ENCODE measurements around the gene DNAH2.
A peak's percentile ranks its signal among the peaks of the same experiment; 100 is the strongest.

The DNAH2 gene, protein sequence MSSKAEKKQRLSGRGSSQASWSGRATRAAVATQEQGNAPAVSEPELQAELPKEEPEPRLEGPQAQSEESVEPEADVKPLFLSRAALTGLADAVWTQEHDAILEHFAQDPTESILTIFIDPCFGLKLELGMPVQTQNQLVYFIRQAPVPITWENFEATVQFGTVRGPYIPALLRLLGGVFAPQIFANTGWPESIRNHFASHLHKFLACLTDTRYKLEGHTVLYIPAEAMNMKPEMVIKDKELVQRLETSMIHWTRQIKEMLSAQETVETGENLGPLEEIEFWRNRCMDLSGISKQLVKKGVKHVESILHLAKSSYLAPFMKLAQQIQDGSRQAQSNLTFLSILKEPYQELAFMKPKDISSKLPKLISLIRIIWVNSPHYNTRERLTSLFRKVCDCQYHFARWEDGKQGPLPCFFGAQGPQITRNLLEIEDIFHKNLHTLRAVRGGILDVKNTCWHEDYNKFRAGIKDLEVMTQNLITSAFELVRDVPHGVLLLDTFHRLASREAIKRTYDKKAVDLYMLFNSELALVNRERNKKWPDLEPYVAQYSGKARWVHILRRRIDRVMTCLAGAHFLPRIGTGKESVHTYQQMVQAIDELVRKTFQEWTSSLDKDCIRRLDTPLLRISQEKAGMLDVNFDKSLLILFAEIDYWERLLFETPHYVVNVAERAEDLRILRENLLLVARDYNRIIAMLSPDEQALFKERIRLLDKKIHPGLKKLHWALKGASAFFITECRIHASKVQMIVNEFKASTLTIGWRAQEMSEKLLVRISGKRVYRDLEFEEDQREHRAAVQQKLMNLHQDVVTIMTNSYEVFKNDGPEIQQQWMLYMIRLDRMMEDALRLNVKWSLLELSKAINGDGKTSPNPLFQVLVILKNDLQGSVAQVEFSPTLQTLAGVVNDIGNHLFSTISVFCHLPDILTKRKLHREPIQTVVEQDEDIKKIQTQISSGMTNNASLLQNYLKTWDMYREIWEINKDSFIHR (N-terminal part only)

DNA sequence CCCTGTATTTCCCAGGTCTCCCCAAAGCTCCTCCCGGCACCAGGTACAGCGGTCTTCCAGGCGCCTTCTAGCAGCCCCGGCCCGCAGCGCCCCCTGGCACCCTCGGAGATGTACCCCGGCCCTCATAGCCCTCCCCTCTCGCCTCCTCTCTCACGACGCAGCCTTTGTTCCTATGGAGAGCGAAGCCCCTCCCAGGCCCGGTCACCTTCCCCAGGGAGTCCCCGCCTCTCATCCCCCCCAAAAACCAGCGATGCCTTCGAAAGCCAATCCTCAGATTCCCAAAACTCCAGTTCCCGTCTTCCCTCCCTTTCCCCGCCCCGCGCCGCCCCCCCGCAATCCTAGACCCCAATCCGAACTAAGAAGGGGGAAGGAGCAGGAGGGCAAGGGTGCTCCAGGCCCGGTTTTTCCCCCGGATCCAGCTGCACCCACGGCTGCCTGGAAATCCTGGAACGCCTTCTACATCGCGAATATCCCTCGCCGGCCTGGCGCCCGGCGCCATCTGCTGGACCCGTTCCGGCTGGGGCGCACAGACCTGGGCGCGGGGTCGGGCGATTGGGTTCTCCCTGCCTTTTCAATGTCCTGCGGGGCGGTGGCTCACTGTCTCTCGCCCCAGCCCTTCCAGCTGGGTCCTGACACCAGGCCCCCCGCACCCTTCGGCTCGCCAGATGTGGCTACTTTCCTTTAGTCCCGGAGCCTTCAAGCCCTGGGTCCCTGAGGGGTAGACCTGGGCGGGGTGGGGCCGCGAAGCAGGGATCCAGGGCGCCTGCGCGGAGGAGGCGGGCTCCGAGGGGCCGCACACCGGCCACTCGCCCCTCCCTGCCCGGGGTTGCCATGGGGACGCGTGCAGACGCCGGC is at the start of gene DNAH2:
DNAH2 (plus strand) TSS at position 844 of the 855 bp plus-strand sequence. CDS start 1,991 bp downstream, outside the sequence.
- peak in 1 of 2 donors; percentile 48 for DNase-seq (ENCODE audit: low read depth in 2 of 2)

GRCh38 chr17:7668482-7668881 is 49.1 kb upstream of the DNAH2 start:
- no peak for DNase-seq (ENCODE audit: low read depth in 2 of 2)

DNA sequence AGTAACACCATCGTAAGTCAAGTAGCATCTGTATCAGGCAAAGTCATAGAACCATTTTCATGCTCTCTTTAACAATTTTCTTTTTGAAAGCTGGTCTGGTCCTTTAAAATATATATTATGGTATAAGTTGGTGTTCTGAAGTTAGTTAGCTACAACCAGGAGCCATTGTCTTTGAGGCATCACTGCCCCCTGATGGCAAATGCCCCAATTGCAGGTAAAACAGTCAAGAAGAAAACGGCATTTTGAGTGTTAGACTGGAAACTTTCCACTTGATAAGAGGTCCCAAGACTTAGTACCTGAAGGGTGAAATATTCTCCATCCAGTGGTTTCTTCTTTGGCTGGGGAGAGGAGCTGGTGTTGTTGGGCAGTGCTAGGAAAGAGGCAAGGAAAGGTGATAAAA is 44.3 kb upstream of the DNAH2 start:
- DNase-seq (ENCODE audit: low read depth in 2 of 2): peak in 1 of 2 donors; percentile 21

DNA sequence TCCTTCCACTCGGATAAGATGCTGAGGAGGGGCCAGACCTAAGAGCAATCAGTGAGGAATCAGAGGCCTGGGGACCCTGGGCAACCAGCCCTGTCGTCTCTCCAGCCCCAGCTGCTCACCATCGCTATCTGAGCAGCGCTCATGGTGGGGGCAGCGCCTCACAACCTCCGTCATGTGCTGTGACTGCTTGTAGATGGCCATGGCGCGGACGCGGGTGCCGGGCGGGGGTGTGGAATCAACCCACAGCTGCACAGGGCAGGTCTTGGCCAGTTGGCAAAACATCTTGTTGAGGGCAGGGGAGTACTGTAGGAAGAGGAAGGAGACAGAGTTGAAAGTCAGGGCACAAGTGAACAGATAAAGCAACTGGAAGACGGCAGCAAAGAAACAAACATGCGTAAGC is 42.6 kb upstream of the DNAH2 start:
- no peak for DNase-seq (ENCODE audit: low read depth in 2 of 2)

DNA sequence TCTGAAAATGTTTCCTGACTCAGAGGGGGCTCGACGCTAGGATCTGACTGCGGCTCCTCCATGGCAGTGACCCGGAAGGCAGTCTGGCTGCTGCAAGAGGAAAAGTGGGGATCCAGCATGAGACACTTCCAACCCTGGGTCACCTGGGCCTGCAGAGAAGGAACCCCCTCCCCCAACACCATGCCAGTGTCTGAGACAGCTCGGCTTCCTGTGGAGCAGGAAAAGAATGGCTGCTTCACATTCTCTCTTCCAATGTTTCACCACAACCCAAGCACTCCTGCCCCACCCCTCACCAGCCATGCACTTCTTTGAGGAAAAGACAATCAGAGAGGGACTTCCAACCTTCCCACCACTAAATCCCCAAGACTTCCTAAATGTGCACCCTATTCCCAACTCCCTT is 41.0 kb upstream of the DNAH2 start:
- no peak for DNase-seq (ENCODE audit: low read depth in 2 of 2)

DNA sequence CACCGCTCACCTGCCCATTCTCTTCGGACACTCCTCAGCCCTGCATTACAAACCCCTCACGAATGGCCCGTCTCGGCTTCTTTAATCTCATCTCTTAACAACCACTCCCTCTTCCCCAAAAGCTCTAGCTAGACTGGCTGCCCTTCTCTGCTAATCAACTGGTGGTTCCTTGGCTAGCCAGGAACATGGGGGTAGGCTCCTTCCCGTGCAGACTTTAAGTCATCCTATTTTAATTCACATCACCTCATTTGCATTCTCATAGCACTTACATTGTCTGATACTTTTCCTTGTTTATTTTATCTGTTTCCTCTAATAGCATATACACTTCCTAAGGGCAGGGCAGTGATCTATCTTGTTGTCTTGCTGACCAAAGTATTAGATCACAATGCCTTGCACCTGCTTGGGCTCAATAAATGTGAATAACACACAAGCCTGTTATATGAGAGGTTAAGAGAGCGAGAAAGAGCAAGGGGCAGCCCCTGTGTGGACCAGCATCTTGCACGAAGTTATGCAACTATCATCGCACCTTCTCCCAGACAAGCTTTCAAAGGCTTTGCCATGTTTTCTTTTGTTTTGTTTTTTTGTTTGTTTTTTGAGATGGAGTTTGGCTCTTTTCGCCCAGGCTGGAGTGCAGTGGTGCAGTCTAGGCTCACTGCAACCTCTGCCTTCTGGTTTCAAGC is 40.0 kb upstream of the DNAH2 start:
- no peak for DNase-seq (ENCODE audit: low read depth in 2 of 2)

DNA sequence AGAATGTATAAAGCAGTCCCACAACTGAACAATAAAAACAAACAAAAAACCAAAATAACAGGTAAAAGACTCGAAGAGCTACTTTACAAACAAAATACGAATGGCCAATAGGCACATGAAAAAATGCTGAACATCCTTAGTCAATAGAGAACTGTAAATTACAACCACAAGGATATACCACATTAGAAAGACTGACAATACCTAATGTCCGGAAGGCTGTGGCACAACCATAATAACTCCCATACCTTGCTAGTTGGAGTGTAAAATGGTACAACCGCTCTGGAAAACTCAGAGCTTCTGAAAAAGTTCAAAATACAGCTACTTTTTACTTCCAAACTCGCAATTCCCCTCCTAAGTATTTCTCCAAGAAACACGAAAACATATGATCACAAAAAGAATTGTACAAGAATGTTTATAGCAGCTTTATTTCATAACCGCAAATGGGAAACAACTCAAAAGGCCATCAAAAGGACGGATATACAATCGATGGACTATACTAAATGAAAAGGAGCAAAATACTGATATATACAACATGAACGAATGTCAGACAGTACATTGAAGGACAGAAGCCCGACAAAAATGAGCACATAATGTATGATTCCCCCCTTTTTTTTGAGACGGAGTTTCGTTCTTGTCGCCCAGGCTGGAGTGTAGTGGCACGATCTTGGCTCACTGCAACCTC is 32.6 kb upstream of the DNAH2 start:
- no peak for DNase-seq (ENCODE audit: low read depth in 2 of 2)

DNA sequence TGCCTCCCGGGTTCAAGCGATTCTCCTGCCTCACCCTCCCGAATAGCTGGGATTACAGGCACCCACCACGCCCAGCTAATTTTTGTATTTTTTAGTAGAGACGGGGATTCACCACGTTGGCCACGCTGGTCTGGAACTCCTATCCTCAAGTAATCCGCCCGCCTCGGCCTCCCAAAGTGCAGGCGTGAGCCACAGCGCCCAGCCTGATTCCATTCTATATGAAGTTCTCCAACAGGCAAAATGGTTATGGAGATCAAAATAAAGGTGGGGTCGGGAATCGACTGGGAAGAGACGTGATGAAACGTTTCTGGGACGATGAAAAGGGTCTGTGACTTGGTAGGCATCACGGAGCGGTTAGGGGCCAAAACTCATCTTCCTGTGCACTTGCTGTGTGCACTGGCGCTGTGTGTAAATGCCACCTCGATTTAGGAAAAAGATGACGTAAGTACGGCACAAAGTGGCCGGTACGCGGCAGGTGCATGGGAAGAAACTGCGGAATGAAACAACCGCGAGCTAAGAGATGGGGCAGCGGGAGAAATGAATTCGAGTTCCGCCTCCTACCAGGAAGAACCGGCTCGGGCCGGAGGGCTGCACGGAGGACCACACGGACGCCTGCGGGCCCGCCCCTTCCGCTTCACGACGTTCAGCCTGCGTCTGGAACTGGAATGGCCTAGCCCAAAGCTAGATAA is 31.9 kb upstream of the DNAH2 start:
- peak; percentile 71 to 78 for DNase-seq (ENCODE audit: low read depth in 2 of 2)

- peak; percentile 61 to 62 for DNase-seq (ENCODE audit: low read depth in 2 of 2)
Measured at GRCh38 chr17:7686222-7687071, 31.1 kb upstream of the DNAH2 start.

GRCh38 chr17:7687072-7687907 is 30.3 kb upstream of the DNAH2 start, which contains the start of gene TP53:
Gene TP53, minus strand, starts transcription at chr17:7687490. Its CDS starts 10,896 bp downstream, at chr17:7676594.
- DNase-seq (ENCODE audit: low read depth in 2 of 2): peak; percentile 69 to 77

- peak; percentile 91 to 96 for DNase-seq (ENCODE audit: low read depth in 2 of 2)
Measured at GRCh38 chr17:7687908-7688807, 29.4 kb upstream of the DNAH2 start, which contains the start of gene WRAP53. Gene WRAP53, plus strand, starts transcription at chr17:7688477. Its CDS starts 172 bp downstream, at chr17:7688649.

DNA sequence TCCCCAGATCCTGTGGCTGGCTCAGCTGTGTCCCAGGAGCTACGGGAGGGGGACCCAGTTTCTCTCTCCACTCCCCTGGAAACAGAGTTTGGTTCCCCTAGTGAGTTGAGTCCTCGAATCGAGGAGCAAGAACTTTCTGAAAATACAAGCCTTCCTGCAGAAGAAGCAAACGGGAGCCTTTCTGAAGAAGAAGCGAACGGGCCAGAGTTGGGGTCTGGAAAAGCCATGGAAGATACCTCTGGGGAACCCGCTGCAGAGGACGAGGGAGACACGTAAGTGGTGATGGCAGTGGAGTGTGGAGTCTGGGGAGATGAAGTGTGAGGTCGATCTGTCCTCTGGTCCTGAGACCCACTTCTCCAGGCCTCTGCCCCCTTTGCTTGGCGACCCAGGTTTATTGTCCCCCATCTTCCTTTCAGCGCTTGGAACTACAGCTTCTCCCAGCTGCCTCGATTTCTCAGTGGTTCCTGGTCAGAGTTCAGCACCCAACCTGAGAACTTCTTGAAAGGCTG is 28.7 kb upstream of the DNAH2 start:
- no peak for DNase-seq (ENCODE audit: low read depth in 2 of 2)

DNA sequence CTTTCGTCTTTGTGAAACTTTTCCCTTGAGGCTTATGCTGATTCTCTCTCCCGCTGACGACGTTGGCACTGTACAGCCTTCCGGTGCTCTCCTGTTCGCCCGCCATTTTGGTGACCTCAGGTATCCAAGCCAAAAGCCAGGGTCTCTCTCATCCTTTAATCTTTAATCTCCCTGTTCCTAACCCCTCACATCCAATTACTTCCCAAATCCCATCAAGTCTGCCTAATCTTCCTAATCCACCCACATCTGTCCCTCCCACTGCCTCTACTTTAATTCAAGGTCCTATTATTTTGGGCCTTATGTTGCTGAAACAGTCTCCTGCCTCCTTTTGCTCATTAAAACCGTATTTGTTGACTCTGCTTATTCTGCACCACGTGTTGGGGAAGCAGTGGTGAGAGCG is 22.0 kb upstream of the DNAH2 start:
- no peak for DNase-seq (ENCODE audit: low read depth in 2 of 2)

GRCh38 chr17:7697828-7698588 is 19.5 kb upstream of the DNAH2 start:
- no peak for DNase-seq (ENCODE audit: low read depth in 2 of 2)

DNA sequence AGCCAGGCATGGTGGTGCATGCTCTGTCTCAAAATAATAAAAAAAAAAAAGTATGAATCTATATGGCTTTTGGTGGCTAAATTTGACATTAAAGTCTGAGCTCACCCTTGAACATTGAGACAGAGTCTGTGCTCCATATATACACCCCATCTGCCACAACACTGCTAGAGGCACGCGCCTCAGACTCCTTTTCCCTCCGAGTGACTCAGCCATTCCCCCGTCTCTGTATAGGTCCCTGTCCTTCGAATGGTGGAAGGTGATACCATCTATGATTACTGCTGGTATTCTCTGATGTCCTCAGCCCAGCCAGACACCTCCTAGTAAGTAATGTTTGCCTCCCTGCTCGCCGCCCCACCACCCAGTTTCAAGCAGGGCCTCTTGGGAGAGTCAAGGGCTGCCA is 17.0 kb upstream of the DNAH2 start:
- no peak for DNase-seq (ENCODE audit: low read depth in 2 of 2)

GRCh38 chr17:7701681-7702080 is 15.9 kb upstream of the DNAH2 start:
- DNase-seq (ENCODE audit: low read depth in 2 of 2): no peak
